HEK293 (cell line): Measurements from ENCODE around the gene DMD.

Source experiments
- CTCF ChIA-PET: fragments of 350-600 bp; formaldehyde crosslinking; extraction: SDS; loops from one replicate; lab custom pipeline; 2021; ENCODE audit warnings: antibody characterized with exemption; lab: Yijun Ruan, JAX
- POLR2A ChIA-PET: fragments of 300-600 bp; formaldehyde crosslinking; extraction: SDS; loops from one replicate; lab custom pipeline; 2020; ENCODE audit warnings: antibody characterized with exemption, inconsistent platforms; lab: Yijun Ruan, JAX
- H3K27ac ChIP-seq: fragments of 200-500 bp; sonication (Bioruptor generic); 2 replicates; pipeline ENCODE4 v1.5.1; 2014; ENCODE audit warnings: low read depth, low read length, control low read depth, inconsistent platforms; ENCODE audit errors: extremely low read depth
- H3K36me3 ChIP-seq, 2 experiments: fragments of 200-500 bp in 1 of 2; sonication (Bioruptor generic) in 1 of 2; 1 replicate in 1 of 2; 2 replicates in 1 of 2; pipeline ENCODE4 v1.5.1; 2014 to 2017; ENCODE audit warnings: inconsistent platforms in 2 of 2, low read length in 2 of 2; ENCODE audit not compliant: control insufficient read depth in 2 of 2, insufficient read depth in 1 of 2
- H3K4me1 ChIP-seq: fragments of 200-500 bp; sonication (Bioruptor generic); 2 replicates; pipeline ENCODE4 v1.5.1; 2014; ENCODE audit warnings: mild to moderate bottlenecking, low read length, inconsistent platforms; ENCODE audit not compliant: control insufficient read depth, insufficient read depth
- H3K4me3 ChIP-seq: 2 replicates; pipeline ENCODE4 v1.5.1; 2011; ENCODE audit warnings: low read depth, mild to moderate bottlenecking, control low read depth, low read length, moderate library complexity
- H3K9me3 ChIP-seq: fragments of 200-500 bp; sonication (Bioruptor generic); 2 replicates; pipeline ENCODE4 v1.5.1; 2014; ENCODE audit warnings: low read depth, low read length, inconsistent platforms; ENCODE audit not compliant: control insufficient read depth, insufficient read depth
- GLI2 ChIP-seq: fragments of 450-650 bp; formaldehyde crosslinking; IDR thresholded peaks from 2 replicates; pipeline ENCODE4; 2017; ENCODE audit warnings: missing biosample characterization, missing genetic modification characterization, low read depth, borderline replicate concordance
- KLF1 ChIP-seq: fragments of 450-650 bp; formaldehyde crosslinking; IDR thresholded peaks from 2 replicates; pipeline ENCODE4 v1.5.1; 2016; ENCODE audit warnings: missing biosample characterization, missing genetic modification characterization
- KLF16 ChIP-seq: fragments of 450-650 bp; formaldehyde crosslinking; IDR thresholded peaks from 2 replicates; pipeline ENCODE4 v1.5.1; 2017; ENCODE audit warnings: missing biosample characterization, missing genetic modification characterization
- PRDM1 ChIP-seq: fragments of 450-650 bp; formaldehyde crosslinking; IDR thresholded peaks from 2 replicates; pipeline ENCODE4; 2016; ENCODE audit warnings: missing biosample characterization, missing genetic modification characterization
- SP2 ChIP-seq: fragments of 450-650 bp; formaldehyde crosslinking; IDR thresholded peaks from 2 replicates; pipeline ENCODE4 v1.5.1; 2016; ENCODE audit warnings: missing biosample characterization, missing genetic modification characterization
- TRIM28 ChIP-seq: IDR thresholded peaks from 2 replicates; pipeline ENCODE4 v1.6.1; 2011; ENCODE audit warnings: low read length, control low read depth, borderline replicate concordance
- ZNF10 ChIP-seq: fragments of 450-650 bp; formaldehyde crosslinking; IDR thresholded peaks from 2 replicates; pipeline ENCODE4 v1.5.1; 2017; ENCODE audit warnings: missing biosample characterization, missing genetic modification characterization
- ZNF132 ChIP-seq: fragments of 450-650 bp; formaldehyde crosslinking; IDR thresholded peaks from 2 replicates; pipeline ENCODE4 v1.5.1; 2017; ENCODE audit warnings: missing biosample characterization, missing genetic modification characterization, borderline replicate concordance
- ZNF148 ChIP-seq: fragments of 450-650 bp; formaldehyde crosslinking; IDR thresholded peaks from 2 replicates; pipeline ENCODE4 v1.5.0; 2017; ENCODE audit warnings: missing biosample characterization, missing genetic modification characterization, borderline replicate concordance
- ZNF174 ChIP-seq: fragments of 450-650 bp; formaldehyde crosslinking; IDR thresholded peaks from 2 replicates; pipeline ENCODE4 v1.5.0; 2017; ENCODE audit warnings: missing biosample characterization, mild to moderate bottlenecking, missing genetic modification characterization
- ZNF202 ChIP-seq: fragments of 450-650 bp; formaldehyde crosslinking; IDR thresholded peaks from 2 replicates; pipeline ENCODE4 v1.5.1; 2016; ENCODE audit warnings: missing biosample characterization, missing genetic modification characterization, borderline replicate concordance
- ZNF239 ChIP-seq: fragments of 450-650 bp; formaldehyde crosslinking; IDR thresholded peaks from 2 replicates; pipeline ENCODE4 v1.5.1; 2016; ENCODE audit warnings: missing biosample characterization, missing genetic modification characterization
- ZNF292 ChIP-seq: fragments of 450-650 bp; formaldehyde crosslinking; IDR thresholded peaks from 2 replicates; pipeline ENCODE4 v1.5.1; 2016; ENCODE audit warnings: low read depth, missing biosample characterization, missing genetic modification characterization, borderline replicate concordance
- ZNF354C ChIP-seq: fragments of 450-650 bp; formaldehyde crosslinking; IDR thresholded peaks from 2 replicates; pipeline ENCODE4 v1.5.1; 2016; ENCODE audit warnings: missing biosample characterization, missing genetic modification characterization, low read depth, borderline replicate concordance
- ZNF391 ChIP-seq: fragments of 450-650 bp; formaldehyde crosslinking; IDR thresholded peaks from 2 replicates; pipeline ENCODE4 v1.5.1; 2016; ENCODE audit warnings: low read depth, missing biosample characterization, missing genetic modification characterization, borderline replicate concordance
- ZNF416 ChIP-seq: fragments of 450-650 bp; formaldehyde crosslinking; IDR thresholded peaks from 2 replicates; pipeline ENCODE4 v1.5.1; 2016; ENCODE audit warnings: missing biosample characterization, missing genetic modification characterization
- ZNF473 ChIP-seq: fragments of 450-650 bp; formaldehyde crosslinking; IDR thresholded peaks from 2 replicates; pipeline ENCODE4 v1.5.1; 2017; ENCODE audit warnings: missing biosample characterization, missing genetic modification characterization
- ZNF510 ChIP-seq: fragments of 450-650 bp; formaldehyde crosslinking; IDR thresholded peaks from 2 replicates; pipeline ENCODE4 v1.5.1; 2018; ENCODE audit warnings: mild to moderate bottlenecking, missing genetic modification characterization, missing biosample characterization; ENCODE audit not compliant: insufficient replicate concordance
- ZNF555 ChIP-seq: fragments of 450-650 bp; formaldehyde crosslinking; conservative IDR thresholded peaks from 2 replicates; pipeline ENCODE4 v1.5.1; 2017; ENCODE audit warnings: missing biosample characterization, mild to moderate bottlenecking, missing genetic modification characterization, inconsistent platforms
- ZNF596 ChIP-seq: fragments of 450-650 bp; IDR thresholded peaks from 2 replicates; pipeline ENCODE4 v1.5.0; 2018; ENCODE audit warnings: missing biosample characterization, mild to moderate bottlenecking, missing genetic modification characterization, moderate library complexity
- ZNF623 ChIP-seq: fragments of 450-650 bp; formaldehyde crosslinking; IDR thresholded peaks from 2 replicates; pipeline ENCODE4 v1.5.1; 2016; ENCODE audit warnings: missing biosample characterization, missing genetic modification characterization
- ZNF658 ChIP-seq: fragments of 450-650 bp; formaldehyde crosslinking; IDR thresholded peaks from 2 replicates; pipeline ENCODE4; 2016; ENCODE audit warnings: missing biosample characterization, missing genetic modification characterization
- ZNF76 ChIP-seq: fragments of 450-650 bp; formaldehyde crosslinking; IDR thresholded peaks from 2 replicates; pipeline ENCODE4; 2016; ENCODE audit warnings: low read depth, missing biosample characterization, missing genetic modification characterization, borderline replicate concordance
- ZNF837 ChIP-seq: fragments of 450-650 bp; formaldehyde crosslinking; IDR thresholded peaks from 2 replicates; pipeline ENCODE4 v1.5.1; 2016; ENCODE audit warnings: missing biosample characterization, missing genetic modification characterization
- ZSCAN18 ChIP-seq: fragments of 450-650 bp; formaldehyde crosslinking; IDR thresholded peaks from 2 replicates; pipeline ENCODE4 v1.5.1; 2016; ENCODE audit warnings: missing biosample characterization, missing genetic modification characterization
- ZXDB ChIP-seq: fragments of 450-650 bp; formaldehyde crosslinking; IDR thresholded peaks from 2 replicates; pipeline ENCODE4 v1.5.1; 2016; ENCODE audit warnings: missing biosample characterization, missing genetic modification characterization
- TF ChIP-seq, protein P1 (sequence below): fragments of 450-650 bp; formaldehyde crosslinking; conservative IDR thresholded peaks from 2 replicates; pipeline ENCODE4 v1.5.1; 2016; ENCODE audit warnings: low read depth, missing biosample characterization, missing genetic modification characterization
- TF ChIP-seq, protein P2 (sequence below): fragments of 450-650 bp; formaldehyde crosslinking; IDR thresholded peaks from 2 replicates; pipeline ENCODE4 v1.5.1; 2016; ENCODE audit warnings: missing biosample characterization, missing genetic modification characterization

DMD gene

GRCh38 chrX:31319586-31319985 lies 1891.8 kb downstream of the DMD start (continued):
- TF ChIP-seq ZNF148 (tag by site-specific recombination) (no peak), ZNF354C (no peak), ZNF837 (tag by site-specific recombination) (no peak), GLI2 (no peak), ZNF473 (tag by site-specific recombination) (no peak), SP2 (no peak), ZNF510 (tag by site-specific recombination) (no peak), PRDM1 (tag by site-specific recombination) (no peak), ZNF391 (no peak)
- TF ChIP-seq, protein P1, sequence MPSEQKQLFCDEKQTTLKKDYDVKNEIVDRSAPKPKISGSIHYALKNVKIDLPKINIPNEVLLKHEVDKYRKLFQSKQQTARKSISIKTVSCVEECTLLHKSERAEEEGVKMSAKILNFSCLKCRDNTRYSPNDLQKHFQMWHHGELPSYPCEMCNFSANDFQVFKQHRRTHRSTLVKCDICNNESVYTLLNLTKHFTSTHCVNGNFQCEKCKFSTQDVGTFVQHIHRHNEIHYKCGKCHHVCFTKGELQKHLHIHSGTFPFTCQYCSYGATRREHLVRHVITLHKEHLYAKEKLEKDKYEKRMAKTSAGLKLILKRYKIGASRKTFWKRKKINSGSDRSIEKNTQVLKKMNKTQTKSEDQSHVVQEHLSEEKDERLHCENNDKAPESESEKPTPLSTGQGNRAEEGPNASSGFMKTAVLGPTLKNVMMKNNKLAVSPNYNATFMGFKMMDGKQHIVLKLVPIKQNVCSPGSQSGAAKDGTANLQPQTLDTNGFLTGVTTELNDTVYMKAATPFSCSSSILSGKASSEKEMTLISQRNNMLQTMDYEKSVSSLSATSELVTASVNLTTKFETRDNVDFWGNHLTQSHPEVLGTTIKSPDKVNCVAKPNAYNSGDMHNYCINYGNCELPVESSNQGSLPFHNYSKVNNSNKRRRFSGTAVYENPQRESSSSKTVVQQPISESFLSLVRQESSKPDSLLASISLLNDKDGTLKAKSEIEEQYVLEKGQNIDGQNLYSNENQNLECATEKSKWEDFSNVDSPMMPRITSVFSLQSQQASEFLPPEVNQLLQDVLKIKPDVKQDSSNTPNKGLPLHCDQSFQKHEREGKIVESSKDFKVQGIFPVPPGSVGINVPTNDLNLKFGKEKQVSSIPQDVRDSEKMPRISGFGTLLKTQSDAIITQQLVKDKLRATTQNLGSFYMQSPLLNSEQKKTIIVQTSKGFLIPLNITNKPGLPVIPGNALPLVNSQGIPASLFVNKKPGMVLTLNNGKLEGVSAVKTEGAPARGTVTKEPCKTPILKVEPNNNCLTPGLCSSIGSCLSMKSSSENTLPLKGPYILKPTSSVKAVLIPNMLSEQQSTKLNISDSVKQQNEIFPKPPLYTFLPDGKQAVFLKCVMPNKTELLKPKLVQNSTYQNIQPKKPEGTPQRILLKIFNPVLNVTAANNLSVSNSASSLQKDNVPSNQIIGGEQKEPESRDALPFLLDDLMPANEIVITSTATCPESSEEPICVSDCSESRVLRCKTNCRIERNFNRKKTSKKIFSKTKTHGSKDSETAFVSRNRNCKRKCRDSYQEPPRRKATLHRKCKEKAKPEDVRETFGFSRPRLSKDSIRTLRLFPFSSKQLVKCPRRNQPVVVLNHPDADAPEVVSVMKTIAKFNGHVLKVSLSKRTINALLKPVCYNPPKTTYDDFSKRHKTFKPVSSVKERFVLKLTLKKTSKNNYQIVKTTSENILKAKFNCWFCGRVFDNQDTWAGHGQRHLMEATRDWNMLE (tag by site-specific recombination), result no peak
- TF ChIP-seq, protein P2, sequence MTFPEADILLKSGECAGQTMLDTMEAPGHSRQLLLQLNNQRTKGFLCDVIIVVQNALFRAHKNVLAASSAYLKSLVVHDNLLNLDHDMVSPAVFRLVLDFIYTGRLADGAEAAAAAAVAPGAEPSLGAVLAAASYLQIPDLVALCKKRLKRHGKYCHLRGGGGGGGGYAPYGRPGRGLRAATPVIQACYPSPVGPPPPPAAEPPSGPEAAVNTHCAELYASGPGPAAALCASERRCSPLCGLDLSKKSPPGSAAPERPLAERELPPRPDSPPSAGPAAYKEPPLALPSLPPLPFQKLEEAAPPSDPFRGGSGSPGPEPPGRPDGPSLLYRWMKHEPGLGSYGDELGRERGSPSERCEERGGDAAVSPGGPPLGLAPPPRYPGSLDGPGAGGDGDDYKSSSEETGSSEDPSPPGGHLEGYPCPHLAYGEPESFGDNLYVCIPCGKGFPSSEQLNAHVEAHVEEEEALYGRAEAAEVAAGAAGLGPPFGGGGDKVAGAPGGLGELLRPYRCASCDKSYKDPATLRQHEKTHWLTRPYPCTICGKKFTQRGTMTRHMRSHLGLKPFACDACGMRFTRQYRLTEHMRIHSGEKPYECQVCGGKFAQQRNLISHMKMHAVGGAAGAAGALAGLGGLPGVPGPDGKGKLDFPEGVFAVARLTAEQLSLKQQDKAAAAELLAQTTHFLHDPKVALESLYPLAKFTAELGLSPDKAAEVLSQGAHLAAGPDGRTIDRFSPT, result no peak

DNA sequence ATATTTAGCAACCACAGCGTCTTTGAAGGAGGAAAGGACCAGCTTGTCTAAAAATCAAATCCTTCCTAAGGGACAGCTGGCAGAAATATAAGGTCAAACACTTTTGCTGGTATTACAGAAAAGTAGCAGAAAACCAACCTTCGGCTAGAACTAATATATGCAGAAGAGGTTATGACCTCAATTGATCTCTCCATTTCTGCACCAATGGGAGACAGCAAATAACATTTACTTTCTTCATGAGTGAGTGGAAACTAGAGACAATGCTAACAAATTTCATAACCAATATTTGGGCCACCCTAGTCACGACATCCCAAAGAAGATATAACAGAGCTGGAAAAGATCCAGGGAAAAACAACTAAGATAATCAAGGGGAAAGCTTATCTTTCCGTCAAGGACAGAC lies 1892.5 kb downstream of the DMD start:
- Histone ChIP-seq H3K36me3 (no peaks in the 10 kb centered on the region), H3K4me3 (no peak overlapping the region), H3K4me1 (peaks cover 17% of the 10 kb centered on the region), H3K27ac (peak overlapping the region; percentile 8; the same call in 1 of the 2 replicates), H3K9me3 (no peaks in the 10 kb centered on the region)
- ChIA-PET POLR2A (no interaction called here), CTCF (no interaction called here)
- TF ChIP-seq ZNF658 (tag by site-specific recombination) (no peak), ZNF416 (tag by site-specific recombination) (no peak), ZNF76 (tag by site-specific recombination) (no peak), TRIM28 (no peak), ZNF239 (no peak), KLF16 (no peak), ZXDB (tag by site-specific recombination) (no peak), ZNF202 (no peak), KLF1 (no peak), ZNF623 (tag by site-specific recombination) (no peak), ZNF292 (tag by site-specific recombination) (no peak), ZNF510 (tag by site-specific recombination) (no peak), ZSCAN18 (tag by site-specific recombination) (no peak), ZNF596 (tag by site-specific recombination) (no peak), ZNF10 (tag by site-specific recombination) (no peak), ZNF555 (tag by site-specific recombination) (no peak), ZNF174 (tag by site-specific recombination) (no peak), ZNF132 (tag by site-specific recombination) (no peak)
